Loucy (cell line): ENCODE data around the gene ZFPM1.

Experiments
- H2AFZ ChIP-seq: fragments of 200-600 bp; sonication (generic); 2 replicates; pipeline ENCODE4 v1.6.0; 2016; ENCODE audit warnings: antibody characterized with exemption, mild to moderate bottlenecking, low read length, moderate library complexity
- H3F3A ChIP-seq: fragments of 200-600 bp; 2 replicates; pipeline ENCODE4 v1.6.0; 2016; ENCODE audit warnings: antibody characterized with exemption, low read depth, mild to moderate bottlenecking
- H3K27me3 ChIP-seq: fragments of 200-600 bp; sonication (generic); 2 replicates; pipeline ENCODE4 v1.6.1; 2014; ENCODE audit warnings: low read length, mild to moderate bottlenecking; ENCODE audit not compliant: insufficient read depth, poor library complexity, severe bottlenecking
- H3K36me3 ChIP-seq: fragments of 200-600 bp; sonication (generic); 2 replicates; pipeline ENCODE4 v1.6.1; 2016; ENCODE audit warnings: low read length; ENCODE audit not compliant: insufficient read depth
- H3K4me1 ChIP-seq: fragments of 200-600 bp; sonication (generic); 2 replicates; pipeline ENCODE4 v1.5.1; 2014; ENCODE audit warnings: low read length, mild to moderate bottlenecking; ENCODE audit not compliant: insufficient read depth, poor library complexity, severe bottlenecking
- H3K4me2 ChIP-seq: fragments of 200-600 bp; sonication (generic); 2 replicates; pipeline ENCODE4 v1.6.0; 2014; ENCODE audit warnings: antibody characterized with exemption, low read length, low read depth, mild to moderate bottlenecking; ENCODE audit not compliant: poor library complexity, severe bottlenecking
- H3K4me3 ChIP-seq: fragments of 200-600 bp; sonication (generic); 2 replicates; pipeline ENCODE4 v1.5.1; 2014; ENCODE audit warnings: low read length, mild to moderate bottlenecking, mixed read lengths; ENCODE audit not compliant: poor library complexity, severe bottlenecking
- H3K79me2 ChIP-seq: fragments of 200-600 bp; sonication (generic); 2 replicates; pipeline ENCODE4 v1.6.1; 2014; ENCODE audit warnings: low read length; ENCODE audit not compliant: insufficient read depth
- H3K9ac ChIP-seq: fragments of 200-600 bp; sonication (generic); 2 replicates; pipeline ENCODE4 v1.6.0; 2014; ENCODE audit warnings: mild to moderate bottlenecking, low read depth, low read length, moderate library complexity; ENCODE audit not compliant: poor library complexity, severe bottlenecking
- H3K9me2 ChIP-seq: fragments of 200-600 bp; sonication (generic); replicated peaks from 2 replicates; pipeline ENCODE4 v1.6.1; 2016; ENCODE audit warnings: low read depth, low read length, mixed read lengths
- H3K9me3 ChIP-seq: fragments of 200-600 bp; sonication (generic); 2 replicates; pipeline ENCODE4 v1.6.1; 2014; ENCODE audit warnings: mild to moderate bottlenecking, antibody characterized with exemption, low read length, low read depth; ENCODE audit not compliant: insufficient read depth
- H4K20me1 ChIP-seq: fragments of 200-600 bp; sonication (generic); 2 replicates; pipeline ENCODE4 v1.6.0; 2014; ENCODE audit warnings: antibody characterized with exemption, low read length, mild to moderate bottlenecking; ENCODE audit not compliant: insufficient read depth, poor library complexity, severe bottlenecking
- CTCF ChIP-seq: fragments of 200-600 bp; sonication (generic); conservative IDR thresholded peaks from 2 replicates; pipeline ENCODE4 v1.5.1; 2014; ENCODE audit warnings: mild to moderate bottlenecking, antibody characterized with exemption, low read length
- EZH2phosphoT487 ChIP-seq: fragments of 200-600 bp; IDR thresholded peaks from 2 replicates; pipeline ENCODE4 v1.6.1; 2018; ENCODE audit warnings: antibody characterized with exemption, mild to moderate bottlenecking, moderate library complexity, borderline replicate concordance

The ZFPM1 gene

GRCh38 chr16:88536510-88536909 lies 83.4 kb downstream of the ZFPM1 start:
- H3K9ac ChIP-seq, result no peak overlapping the region
- H4K20me1 ChIP-seq, result no peaks in the 10 kb centered on the region
- H3K9me2 ChIP-seq, result no peaks in the 10 kb centered on the region
- H3K27me3 ChIP-seq, result no peaks in the 10 kb centered on the region
- H3K4me2 ChIP-seq, result no peak overlapping the region
- no peak overlapping the region for H3K4me3 ChIP-seq
- H2AFZ ChIP-seq, result no peak overlapping the region
- no peaks in the 10 kb centered on the region for H3K79me2 ChIP-seq
- no peaks in the 10 kb centered on the region for H3F3A ChIP-seq
- H3K9me3 ChIP-seq, result no peaks in the 10 kb centered on the region
- H3K4me1 ChIP-seq, result no peaks in the 10 kb centered on the region
- no peaks in the 10 kb centered on the region; the same call in 1 of the 2 replicates for H3K36me3 ChIP-seq
- TF ChIP-seq CTCF, result no peak
- TF ChIP-seq EZH2phosphoT487, result no peak

GRCh38 chr16:88536971-88537751 lies 84.1 kb downstream of the ZFPM1 start:
- H4K20me1 ChIP-seq, result no peaks in the 10 kb centered on the region
- H2AFZ ChIP-seq, result no peak overlapping the region
- H3K4me3 ChIP-seq, result no peak overlapping the region
- no peaks in the 10 kb centered on the region for H3K9me3 ChIP-seq
- H3K36me3 ChIP-seq, result no peaks in the 10 kb centered on the region; the same call in 1 of the 2 replicates
- H3K79me2 ChIP-seq, result no peaks in the 10 kb centered on the region
- no peaks in the 10 kb centered on the region for H3K27me3 ChIP-seq
- H3K9ac ChIP-seq, result no peak overlapping the region
- H3K4me2 ChIP-seq, result no peak overlapping the region
- no peaks in the 10 kb centered on the region for H3K9me2 ChIP-seq
- no peaks in the 10 kb centered on the region for H3F3A ChIP-seq
- no peak for TF ChIP-seq CTCF
- no peak for TF ChIP-seq EZH2phosphoT487
- H3K4me1 ChIP-seq, result no peaks in the 10 kb centered on the region

- Histone ChIP-seq H3K79me2 (no peaks in the 10 kb centered on the region), H3K9me3 (no peaks in the 10 kb centered on the region), H3K9me2 (no peaks in the 10 kb centered on the region), H4K20me1 (no peaks in the 10 kb centered on the region), H3K36me3 (no peaks in the 10 kb centered on the region; the same call in 1 of the 2 replicates), H3K4me3 (no peak overlapping the region), H3K27me3 (no peaks in the 10 kb centered on the region), H3F3A (no peaks in the 10 kb centered on the region), H2AFZ (no peak overlapping the region), H3K9ac (no peak overlapping the region), H3K4me2 (no peak overlapping the region), H3K4me1 (no peaks in the 10 kb centered on the region)
- TF ChIP-seq CTCF (no peak), EZH2phosphoT487 (no peak)
These were observed 84.8 kb downstream of the ZFPM1 start for GRCh38 chr16:88537859-88538258.
